Astrocyte (in vitro differentiated cells and primary cell): ENCODE results near the gene SMAD4. TPM values are rescaled to one million over a fixed set of nuclear protein-coding genes. Genes with fewer than 3 reads are reported as not detected.

Source experiments
- DNase-seq: peaks from one replicate; pipeline ENCODE4 v3.0.0-alpha.2; 2010; ENCODE audit warnings: low read depth
- FAIRE-seq: peaks from 2 replicates; lab custom pipeline; 2011; peaks lifted over from hg19 to GRCh38; lab: Jason Lieb, UNC
- H2AFZ ChIP-seq: 2 replicates; pipeline ENCODE4 v1.6.0; 2012; ENCODE audit warnings: low read depth, low read length, inconsistent platforms
- H3K27ac ChIP-seq: 2 replicates; pipeline ENCODE4 v1.5.1; 2011; ENCODE audit warnings: low read depth, low read length, inconsistent platforms
- H3K27me3 ChIP-seq: 2 replicates; pipeline ENCODE4 v1.6.0; 2011; ENCODE audit warnings: low read length, inconsistent platforms; ENCODE audit not compliant: insufficient read depth
- H3K36me3 ChIP-seq: 2 replicates; pipeline ENCODE4 v1.5.1; 2011; ENCODE audit warnings: low read length, inconsistent platforms; ENCODE audit not compliant: insufficient read depth
- H3K4me1 ChIP-seq: 2 replicates; pipeline ENCODE4 v1.5.1; 2011; ENCODE audit warnings: low read length, inconsistent platforms; ENCODE audit not compliant: insufficient read depth
- H3K4me2 ChIP-seq: 2 replicates; pipeline ENCODE4 v1.6.0; 2012; ENCODE audit warnings: low read length, inconsistent platforms
- H3K4me3 ChIP-seq: 2 replicates; pipeline ENCODE4 v1.5.1; 2011; ENCODE audit warnings: low read depth, mild to moderate bottlenecking, low read length, inconsistent platforms; ENCODE audit not compliant: insufficient read depth
- H3K79me2 ChIP-seq: 2 replicates; pipeline ENCODE4 v1.6.0; 2012; ENCODE audit warnings: mild to moderate bottlenecking, low read length, inconsistent platforms; ENCODE audit not compliant: insufficient read depth
- H3K9ac ChIP-seq: 2 replicates; pipeline ENCODE4 v1.6.0; 2012; ENCODE audit warnings: mild to moderate bottlenecking, low read length, inconsistent platforms
- H3K9me3 ChIP-seq: 2 replicates; pipeline ENCODE4 v1.5.1; 2012; ENCODE audit warnings: low read depth, mild to moderate bottlenecking, low read length, inconsistent platforms; ENCODE audit not compliant: insufficient read depth
- H4K20me1 ChIP-seq: 2 replicates; pipeline ENCODE4 v1.6.0; 2012; ENCODE audit warnings: low read length, inconsistent platforms; ENCODE audit not compliant: insufficient read depth
- H3K27ac Mint-ChIP-seq: one replicate; pipeline ENCODE4 v1.8.0; 2021; ENCODE audit warnings: mild to moderate bottlenecking, mixed read lengths; ENCODE audit not compliant: unreplicated experiment
- H3K27me3 Mint-ChIP-seq: one replicate; pipeline ENCODE4 v1.8.0; 2021; ENCODE audit warnings: low read depth, mixed read lengths; ENCODE audit not compliant: unreplicated experiment
- H3K36me3 Mint-ChIP-seq: one replicate; pipeline ENCODE4 v1.8.0; 2021; ENCODE audit warnings: low read depth, mixed read lengths; ENCODE audit not compliant: unreplicated experiment
- H3K4me1 Mint-ChIP-seq: one replicate; pipeline ENCODE4 v1.8.0; 2021; ENCODE audit warnings: low read depth, mixed read lengths; ENCODE audit not compliant: unreplicated experiment
- H3K4me3 Mint-ChIP-seq: one replicate; pipeline ENCODE4 v1.8.0; 2021; ENCODE audit warnings: mild to moderate bottlenecking, moderate library complexity, mixed read lengths; ENCODE audit not compliant: unreplicated experiment
- H3K9me3 Mint-ChIP-seq: one replicate; pipeline ENCODE4 v1.8.0; 2021; ENCODE audit warnings: mild to moderate bottlenecking, mixed read lengths; ENCODE audit not compliant: unreplicated experiment
- EZH2 ChIP-seq: IDR thresholded peaks from 2 replicates; pipeline ENCODE4 v1.6.1; 2012; ENCODE audit warnings: mild to moderate bottlenecking, low read length, inconsistent platforms; ENCODE audit not compliant: insufficient read depth
- total RNA-seq: library from RNA; stranded (reverse); gene quantifications from 2 replicates; pipeline ENCODE4 v1.2.1, GENCODE V29; 2021
- TF ChIP-seq, protein P1 (sequence below): IDR thresholded peaks from 2 replicates; pipeline ENCODE4 v1.5.1; 2011; ENCODE audit warnings: low read depth, mild to moderate bottlenecking, inconsistent platforms, low read length, moderate library complexity; ENCODE audit not compliant: insufficient read depth

Gene SMAD4
- total RNA-seq, 1 donor from 2014 or later = 87.7 TPM

DNA sequence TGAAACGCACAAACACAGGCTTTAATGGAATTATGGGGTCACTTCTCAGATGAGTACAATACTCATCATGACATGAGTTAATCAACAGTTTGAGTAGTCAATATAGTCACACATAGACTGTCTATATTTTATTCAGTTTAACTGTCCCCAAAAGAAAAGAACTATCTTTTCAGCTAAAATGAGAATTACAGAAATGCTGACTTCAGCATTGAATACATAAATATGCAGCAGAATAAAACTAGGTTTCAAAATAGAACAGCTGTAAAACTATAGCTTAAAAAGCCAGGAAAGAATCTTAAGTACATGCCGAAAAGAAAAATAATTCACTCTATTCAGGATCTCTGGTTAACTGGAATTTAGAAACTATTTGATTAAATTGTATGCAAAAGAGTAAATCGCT, 30.0 kb downstream of the SMAD4 start:
- no peaks in the 10 kb centered on the region for H3K27me3 Mint-ChIP-seq
- no peak overlapping the region for H3K27ac Mint-ChIP-seq
- peaks cover 11% of the 10 kb centered on the region for H4K20me1 ChIP-seq
- H3K4me1 ChIP-seq = no peaks in the 10 kb centered on the region
- no peak for DNase-seq
- H3K4me2 ChIP-seq = no peak overlapping the region
- H3K4me1 Mint-ChIP-seq = peaks cover 2% of the 10 kb centered on the region
- no peak for FAIRE-seq
- H3K36me3 Mint-ChIP-seq = peaks cover 7% of the 10 kb centered on the region
- H3K9ac ChIP-seq = no peak overlapping the region
- no peaks in the 10 kb centered on the region for H3K9me3 ChIP-seq
- H3K27me3 ChIP-seq = no peaks in the 10 kb centered on the region
- H3K9me3 Mint-ChIP-seq = no peaks in the 10 kb centered on the region
- peaks cover 27% of the 10 kb centered on the region for H3K36me3 ChIP-seq
- no peak overlapping the region for H2AFZ ChIP-seq
- peaks cover 27% of the 10 kb centered on the region for H3K79me2 ChIP-seq
- H3K27ac ChIP-seq = no peak overlapping the region
- H3K4me3 Mint-ChIP-seq = no peak overlapping the region
- H3K4me3 ChIP-seq = no peak overlapping the region
- TF ChIP-seq EZH2 = no peak
- TF ChIP-seq, protein P1, sequence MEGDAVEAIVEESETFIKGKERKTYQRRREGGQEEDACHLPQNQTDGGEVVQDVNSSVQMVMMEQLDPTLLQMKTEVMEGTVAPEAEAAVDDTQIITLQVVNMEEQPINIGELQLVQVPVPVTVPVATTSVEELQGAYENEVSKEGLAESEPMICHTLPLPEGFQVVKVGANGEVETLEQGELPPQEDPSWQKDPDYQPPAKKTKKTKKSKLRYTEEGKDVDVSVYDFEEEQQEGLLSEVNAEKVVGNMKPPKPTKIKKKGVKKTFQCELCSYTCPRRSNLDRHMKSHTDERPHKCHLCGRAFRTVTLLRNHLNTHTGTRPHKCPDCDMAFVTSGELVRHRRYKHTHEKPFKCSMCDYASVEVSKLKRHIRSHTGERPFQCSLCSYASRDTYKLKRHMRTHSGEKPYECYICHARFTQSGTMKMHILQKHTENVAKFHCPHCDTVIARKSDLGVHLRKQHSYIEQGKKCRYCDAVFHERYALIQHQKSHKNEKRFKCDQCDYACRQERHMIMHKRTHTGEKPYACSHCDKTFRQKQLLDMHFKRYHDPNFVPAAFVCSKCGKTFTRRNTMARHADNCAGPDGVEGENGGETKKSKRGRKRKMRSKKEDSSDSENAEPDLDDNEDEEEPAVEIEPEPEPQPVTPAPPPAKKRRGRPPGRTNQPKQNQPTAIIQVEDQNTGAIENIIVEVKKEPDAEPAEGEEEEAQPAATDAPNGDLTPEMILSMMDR = no peak

DNA sequence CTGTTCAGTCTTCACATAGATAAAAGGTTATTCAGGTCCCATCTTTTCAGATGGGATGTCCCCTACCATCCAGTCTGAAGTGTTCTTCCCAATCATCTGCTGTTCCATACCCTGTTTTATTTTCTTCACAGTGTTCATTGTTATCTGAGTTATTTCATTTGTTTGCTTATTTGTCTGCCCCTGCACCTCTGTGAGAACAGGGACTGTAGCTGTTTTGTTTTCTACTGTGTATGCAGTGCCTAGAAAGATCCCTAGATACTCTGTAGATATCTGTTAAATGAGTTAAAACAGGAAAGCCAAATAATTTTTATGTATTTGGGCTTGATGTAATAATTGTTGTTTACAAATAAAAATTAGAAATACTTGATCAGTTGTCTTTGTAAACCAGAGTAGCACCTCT, 34.2 kb downstream of the SMAD4 start:
- no peaks in the 10 kb centered on the region for H3K9me3 Mint-ChIP-seq
- peaks cover 12% of the 10 kb centered on the region for H3K4me1 ChIP-seq
- no peak overlapping the region for H3K4me3 Mint-ChIP-seq
- no peaks in the 10 kb centered on the region for H3K27me3 Mint-ChIP-seq
- no peak overlapping the region for H3K9ac ChIP-seq
- H3K4me1 Mint-ChIP-seq = peaks cover 5% of the 10 kb centered on the region
- DNase-seq = no peak
- H3K36me3 Mint-ChIP-seq = peaks cover 4% of the 10 kb centered on the region
- H3K27me3 ChIP-seq = no peaks in the 10 kb centered on the region
- no peak overlapping the region for H2AFZ ChIP-seq
- peaks cover 14% of the 10 kb centered on the region for H3K79me2 ChIP-seq
- H3K9me3 ChIP-seq = no peaks in the 10 kb centered on the region
- H3K27ac ChIP-seq = no peak overlapping the region
- FAIRE-seq = no peak
- H3K4me2 ChIP-seq = no peak overlapping the region
- TF ChIP-seq, protein P1 = no peak
- no peak for TF ChIP-seq EZH2
- H4K20me1 ChIP-seq = no peaks in the 10 kb centered on the region
- no peak overlapping the region for H3K4me3 ChIP-seq
- no peak overlapping the region for H3K27ac Mint-ChIP-seq
- H3K36me3 ChIP-seq = peaks cover 23% of the 10 kb centered on the region

DNA sequence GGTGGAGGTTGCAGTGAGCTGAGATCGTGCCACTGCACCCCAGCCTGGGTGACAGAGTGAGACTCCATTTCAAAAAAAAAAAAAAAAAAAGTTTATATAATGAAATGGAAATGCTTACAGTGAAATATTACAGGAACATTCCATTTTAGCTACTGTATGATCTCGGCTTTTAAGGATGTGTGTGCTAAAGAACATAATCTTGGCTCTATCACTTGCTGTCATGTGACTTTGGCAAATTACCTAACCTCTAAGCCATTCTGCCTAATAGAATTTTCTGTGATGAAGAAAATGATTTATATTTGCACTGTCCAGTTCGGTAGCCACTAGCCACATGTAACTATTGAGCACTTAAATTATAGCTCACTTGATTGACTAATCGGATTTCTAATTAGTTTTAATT, 36.3 kb downstream of the SMAD4 start:
- Histone ChIP-seq H3K4me1 (peaks cover 28% of the 10 kb centered on the region), H3K4me3 (no peak overlapping the region), H3K27me3 (no peaks in the 10 kb centered on the region), H3K36me3 (peaks cover 19% of the 10 kb centered on the region), H3K9me3 (no peaks in the 10 kb centered on the region), H3K27ac (no peak overlapping the region), H3K4me2 (no peak overlapping the region), H3K79me2 (peaks cover 27% of the 10 kb centered on the region), H4K20me1 (peaks cover 4% of the 10 kb centered on the region), H3K9ac (no peak overlapping the region), H2AFZ (no peak overlapping the region)
- H3K27ac Mint-ChIP-seq = no peak overlapping the region
- H3K9me3 Mint-ChIP-seq = no peaks in the 10 kb centered on the region
- DNase-seq (peak; percentile 55), FAIRE-seq (no peak)
- H3K4me1 Mint-ChIP-seq = peaks cover 22% of the 10 kb centered on the region
- peaks cover 1% of the 10 kb centered on the region for H3K36me3 Mint-ChIP-seq
- no peaks in the 10 kb centered on the region for H3K27me3 Mint-ChIP-seq
- no peak overlapping the region for H3K4me3 Mint-ChIP-seq
- TF ChIP-seq, protein P1 = no peak
- no peak for TF ChIP-seq EZH2
